T-helper 2 cell treated with Interferon-gamma antibody and Interleukin-4, amounts not matched to agents 5 μg/mL and 100 μg/mL, for 36 hours (primary cell): ENCODE results near the gene TAF11L11.
"Not testable (repeated sequence)": the region's sequence is repeated elsewhere in the genome, so short reads cannot be mapped to it uniquely, and the experiment has no call there.

Experiments used
- DNase-seq: peaks from one replicate; pipeline ENCODE4 v3.0.0; 2021; ENCODE audit warnings: low spot score
- H3K27ac Mint-ChIP-seq: one replicate; pipeline ENCODE4 v1.8.0; 2021; ENCODE audit warnings: mild to moderate bottlenecking, mixed read lengths
- H3K27me3 Mint-ChIP-seq: one replicate; pipeline ENCODE4 v1.8.0; 2021; ENCODE audit warnings: low read depth, mixed read lengths
- H3K36me3 Mint-ChIP-seq: one replicate; pipeline ENCODE4 v1.8.0; 2021; ENCODE audit warnings: low read depth, mixed read lengths
- H3K4me1 Mint-ChIP-seq: one replicate; pipeline ENCODE4 v1.8.0; 2021; ENCODE audit warnings: low read depth, mixed read lengths
- H3K4me3 Mint-ChIP-seq: one replicate; pipeline ENCODE4 v1.8.0; 2022; ENCODE audit warnings: mild to moderate bottlenecking, moderate library complexity, mixed read lengths
- H3K9me3 Mint-ChIP-seq: one replicate; pipeline ENCODE4 v1.8.0; 2021; ENCODE audit warnings: mixed read lengths

TAF11L11 gene

DNA sequence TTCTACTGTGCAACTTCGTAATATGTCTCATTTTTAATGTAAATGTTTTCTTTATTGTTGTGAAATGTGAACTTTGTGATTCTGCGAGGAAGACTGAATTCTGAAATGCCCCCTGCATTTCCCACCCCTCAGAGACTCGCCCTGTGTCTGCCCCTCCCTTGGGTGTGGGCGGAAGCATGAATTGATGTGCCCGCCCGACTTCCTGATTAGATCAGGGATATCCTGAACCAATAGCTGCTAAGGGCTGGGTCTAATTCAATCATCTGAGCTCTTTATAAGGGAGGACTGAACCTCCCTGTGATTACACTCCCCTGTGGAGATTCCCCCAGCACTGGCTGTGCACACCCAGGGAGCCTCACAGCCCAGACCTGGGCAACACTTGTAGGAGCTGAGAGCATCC is at the start of gene TAF11L11:
TSS of gene TAF11L11 (plus strand) at position 304 of the 400 bp plus-strand sequence.
- peaks cover 49% of the 10 kb centered on the region for H3K9me3 Mint-ChIP-seq
- DNase-seq, H3K36me3 Mint-ChIP-seq: not testable (repeated sequence)

DNA sequence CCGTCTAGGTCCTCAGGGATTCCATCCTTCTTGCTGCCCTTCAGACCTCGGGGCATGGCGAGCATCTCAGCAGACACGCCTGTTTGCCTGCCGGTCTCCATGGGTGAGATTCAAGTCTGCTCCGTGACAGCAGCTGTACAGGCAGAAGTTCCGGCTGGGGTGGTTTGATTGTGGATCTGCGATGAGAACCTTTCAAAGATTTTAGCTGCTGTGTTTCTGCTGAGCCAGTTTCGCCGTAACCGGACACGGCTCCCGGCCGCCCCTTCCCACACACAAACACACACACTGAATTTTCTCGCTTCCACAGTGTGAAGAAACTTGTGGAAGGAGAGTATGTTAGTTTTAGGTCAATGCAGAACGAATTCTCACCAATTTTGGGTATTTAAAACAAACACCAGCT is 18.3 kb upstream of the TAF11L11 start, which contains the start of gene TAF11L7:
TSS of gene TAF11L7 (minus strand) at position 101 of the 400 bp plus-strand sequence.
- not testable (repeated sequence) for H3K4me3 Mint-ChIP-seq, H3K27ac Mint-ChIP-seq, H3K27me3 Mint-ChIP-seq, H3K36me3 Mint-ChIP-seq, H3K9me3 Mint-ChIP-seq, DNase-seq, H3K4me1 Mint-ChIP-seq

More for the DNA sequence above, at the start of gene TAF11L11:
- not testable (repeated sequence) for H3K4me3 Mint-ChIP-seq, H3K4me1 Mint-ChIP-seq, H3K27ac Mint-ChIP-seq, H3K27me3 Mint-ChIP-seq

DNA sequence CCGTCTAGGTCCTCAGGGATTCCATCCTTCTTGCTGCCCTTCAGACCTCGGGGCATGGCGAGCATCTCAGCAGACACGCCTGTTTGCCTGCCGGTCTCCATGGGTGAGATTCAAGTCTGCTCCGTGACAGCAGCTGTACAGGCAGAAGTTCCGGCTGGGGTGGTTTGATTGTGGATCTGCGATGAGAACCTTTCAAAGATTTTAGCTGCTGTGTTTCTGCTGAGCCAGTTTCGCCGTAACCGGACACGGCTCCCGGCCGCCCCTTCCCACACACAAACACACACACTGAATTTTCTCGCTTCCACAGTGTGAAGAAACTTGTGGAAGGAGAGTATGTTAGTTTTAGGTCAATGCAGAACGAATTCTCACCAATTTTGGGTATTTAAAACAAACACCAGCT is 13.1 kb upstream of the TAF11L11 start, which contains the start of gene TAF11L8:
TSS of gene TAF11L8 (minus strand) at position 101 of the 400 bp plus-strand sequence.
- not testable (repeated sequence) for H3K27ac Mint-ChIP-seq, H3K4me3 Mint-ChIP-seq, H3K4me1 Mint-ChIP-seq, DNase-seq, H3K9me3 Mint-ChIP-seq, H3K36me3 Mint-ChIP-seq, H3K27me3 Mint-ChIP-seq

DNA sequence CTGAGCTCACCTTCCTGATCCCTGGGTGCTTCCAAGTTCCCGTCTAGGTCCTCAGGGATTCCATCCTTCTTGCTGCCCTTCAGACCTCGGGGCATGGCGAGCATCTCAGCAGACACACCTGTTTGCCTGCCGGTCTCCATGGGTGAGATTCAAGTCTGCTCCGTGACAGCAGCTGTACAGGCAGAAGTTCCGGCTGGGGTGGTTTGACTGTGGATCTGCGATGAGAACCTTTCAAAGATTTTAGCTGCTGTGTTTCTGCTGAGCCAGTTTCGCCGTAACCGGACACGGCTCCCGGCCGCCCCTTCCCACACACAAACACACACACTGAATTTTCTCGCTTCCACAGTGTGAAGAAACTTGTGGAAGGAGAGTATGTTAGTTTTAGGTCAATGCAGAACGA is 9.7 kb upstream of the TAF11L11 start, which contains the start of gene TAF11L9:
TSS of gene TAF11L9 (minus strand) at position 140 of the 400 bp plus-strand sequence.
- H3K4me3 Mint-ChIP-seq: not testable (repeated sequence)

DNA sequence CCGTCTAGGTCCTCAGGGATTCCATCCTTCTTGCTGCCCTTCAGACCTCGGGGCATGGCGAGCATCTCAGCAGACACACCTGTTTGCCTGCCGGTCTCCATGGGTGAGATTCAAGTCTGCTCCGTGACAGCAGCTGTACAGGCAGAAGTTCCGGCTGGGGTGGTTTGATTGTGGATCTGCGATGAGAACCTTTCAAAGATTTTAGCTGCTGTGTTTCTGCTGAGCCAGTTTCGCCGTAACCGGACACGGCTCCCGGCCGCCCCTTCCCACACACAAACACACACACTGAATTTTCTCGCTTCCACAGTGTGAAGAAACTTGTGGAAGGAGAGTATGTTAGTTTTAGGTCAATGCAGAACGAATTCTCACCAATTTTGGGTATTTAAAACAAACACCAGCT is 6.3 kb upstream of the TAF11L11 start, which contains the start of gene TAF11L10:
TSS of gene TAF11L10 (minus strand) at position 101 of the 400 bp plus-strand sequence.
- H3K36me3 Mint-ChIP-seq, H3K27me3 Mint-ChIP-seq, H3K4me3 Mint-ChIP-seq, H3K4me1 Mint-ChIP-seq, H3K27ac Mint-ChIP-seq, DNase-seq: not testable (repeated sequence)
- H3K9me3 Mint-ChIP-seq: peaks cover 12% of the 10 kb centered on the region

More for the DNA sequence above, 9.7 kb upstream of the TAF11L11 start, which contains the start of gene TAF11L9:
- H3K4me1 Mint-ChIP-seq, H3K27me3 Mint-ChIP-seq, H3K9me3 Mint-ChIP-seq, DNase-seq, H3K27ac Mint-ChIP-seq, H3K36me3 Mint-ChIP-seq: not testable (repeated sequence)

DNA sequence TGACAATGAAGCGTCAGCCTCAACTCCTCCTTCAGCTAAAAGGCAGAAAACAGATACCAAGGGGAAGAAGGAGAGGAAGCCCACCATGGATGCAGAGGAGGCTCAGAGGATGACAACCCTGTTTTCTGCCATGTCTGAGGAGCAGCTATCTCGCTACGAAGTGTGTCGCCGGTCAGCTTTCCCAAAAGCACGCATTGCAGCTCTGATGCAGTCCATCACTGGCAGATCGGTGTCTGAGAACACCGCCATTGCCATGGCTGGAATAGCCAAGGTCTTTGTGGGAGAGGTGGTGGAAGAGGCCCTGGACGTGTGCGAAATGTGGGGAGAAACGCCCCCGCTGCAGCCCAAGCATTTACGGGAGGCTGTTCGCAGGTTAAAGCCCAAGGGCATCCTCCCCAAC is 968 bp downstream of the TAF11L11 start:
- no peak overlapping the region for H3K4me3 Mint-ChIP-seq
- peaks cover 53% of the 10 kb centered on the region for H3K9me3 Mint-ChIP-seq
- no peak overlapping the region for H3K27ac Mint-ChIP-seq
- no peak for DNase-seq
- no peaks in the 10 kb centered on the region for H3K4me1 Mint-ChIP-seq
- H3K36me3 Mint-ChIP-seq: no peaks in the 10 kb centered on the region
- H3K27me3 Mint-ChIP-seq: no peaks in the 10 kb centered on the region

DNA sequence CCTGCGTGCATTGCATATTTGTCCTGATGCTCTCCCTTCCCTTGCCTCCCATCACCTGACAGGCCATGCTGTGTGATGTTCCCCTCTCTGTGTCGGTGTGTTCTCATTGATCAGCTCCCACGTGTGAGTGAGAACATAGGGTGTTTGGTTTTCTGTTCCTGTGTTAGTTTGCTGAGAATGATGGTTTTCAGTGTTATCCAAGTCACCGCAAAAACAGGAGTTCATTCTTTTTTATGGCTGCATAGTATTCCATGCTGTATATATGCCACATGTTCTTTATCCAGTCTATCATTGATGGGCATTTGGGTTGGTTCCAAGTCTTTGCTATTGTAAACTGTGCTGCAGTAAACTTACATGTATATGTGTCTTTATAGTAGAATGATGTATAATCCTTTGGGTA is 3.5 kb downstream of the TAF11L11 start:
- H3K27ac Mint-ChIP-seq, DNase-seq, H3K36me3 Mint-ChIP-seq, H3K4me1 Mint-ChIP-seq, H3K27me3 Mint-ChIP-seq, H3K4me3 Mint-ChIP-seq: not testable (repeated sequence)
- H3K9me3 Mint-ChIP-seq: peaks cover 57% of the 10 kb centered on the region

DNA sequence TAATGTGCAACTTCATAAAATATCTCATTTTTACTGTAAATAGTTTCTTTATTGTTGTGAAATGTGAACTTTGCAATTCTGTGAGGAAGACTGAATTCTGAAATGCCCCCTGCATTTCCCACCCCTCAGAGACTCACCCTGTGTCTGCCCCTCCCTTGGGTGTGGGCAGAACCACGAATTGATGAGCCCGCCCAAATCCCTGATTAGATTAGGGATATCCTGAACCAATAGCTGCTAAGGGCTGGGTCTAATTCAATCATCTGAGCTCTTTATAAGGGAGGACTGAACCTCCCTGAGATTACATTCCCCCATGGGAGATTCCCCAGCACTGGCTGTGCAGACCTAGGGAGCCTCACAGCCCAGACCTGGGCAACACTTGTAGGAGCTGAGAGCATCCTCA is 6.1 kb downstream of the TAF11L11 start, which contains the start of gene TAF11L12:
TSS of gene TAF11L12 (plus strand) at position 301 of the 400 bp plus-strand sequence.
- peaks cover 56% of the 10 kb centered on the region for H3K9me3 Mint-ChIP-seq
- not testable (repeated sequence) for H3K36me3 Mint-ChIP-seq, H3K27ac Mint-ChIP-seq, DNase-seq, H3K4me3 Mint-ChIP-seq, H3K4me1 Mint-ChIP-seq, H3K27me3 Mint-ChIP-seq

DNA sequence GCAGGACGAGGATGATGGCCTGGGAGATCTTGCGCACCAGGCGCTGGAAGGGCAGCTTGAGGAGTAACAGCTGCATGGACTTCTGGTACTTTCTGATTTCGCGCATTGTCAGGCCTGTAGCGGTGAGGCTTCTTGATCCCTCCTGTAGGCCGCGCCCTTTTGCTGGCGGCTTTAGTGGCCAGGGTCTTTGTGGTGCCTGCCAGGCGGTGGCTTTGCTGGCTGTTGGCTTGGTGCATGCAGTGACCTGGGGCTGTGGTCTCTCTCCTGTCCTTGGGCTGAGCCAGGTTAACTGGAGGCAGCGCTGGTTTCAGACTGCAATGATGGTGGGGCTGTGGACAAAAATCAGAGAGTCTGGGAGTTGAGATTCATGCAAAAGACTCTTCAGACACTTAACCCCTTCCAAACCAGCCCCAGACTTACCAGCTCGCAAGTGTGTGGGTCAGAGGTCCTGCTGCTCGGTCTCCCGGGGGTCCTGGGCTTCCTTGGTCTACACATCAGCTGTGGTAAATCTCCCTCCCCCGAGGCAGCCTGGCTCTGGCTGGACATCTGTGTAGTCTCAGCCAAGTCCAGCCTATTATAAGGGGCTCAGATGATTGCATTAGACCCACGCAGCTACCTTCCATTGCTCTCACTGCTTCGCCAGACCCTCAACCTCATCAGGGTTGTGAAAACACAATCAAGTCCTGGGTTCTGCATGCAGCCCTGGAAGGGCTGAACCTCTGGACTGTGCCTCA is 11.1 kb downstream of the TAF11L11 start:
- Mint-ChIP-seq H3K27me3 (no peaks in the 10 kb centered on the region), H3K4me3 (no peak overlapping the region), H3K27ac (no peak overlapping the region), H3K36me3 (no peaks in the 10 kb centered on the region), H3K9me3 (peaks cover 33% of the 10 kb centered on the region), H3K4me1 (no peaks in the 10 kb centered on the region)
- DNase-seq: no peak

DNA sequence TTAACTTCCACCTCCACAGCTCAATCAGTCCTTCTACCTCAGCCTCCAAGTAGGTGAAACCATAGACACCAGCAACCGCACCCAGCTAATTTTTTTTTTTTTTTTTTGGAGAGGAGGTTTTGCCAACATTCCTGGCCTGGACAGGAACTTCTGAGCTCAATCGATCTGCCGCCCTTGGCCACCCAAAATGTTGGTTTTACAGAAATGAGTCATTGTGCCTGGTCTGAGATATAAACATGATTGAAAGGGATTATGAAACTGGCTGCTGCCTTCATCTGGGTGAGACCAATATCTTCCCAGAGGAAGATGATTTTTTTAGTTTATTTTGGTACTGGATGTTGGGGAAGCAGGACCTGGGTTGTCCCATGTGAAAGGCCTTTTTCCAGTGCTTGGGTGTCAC is 15.4 kb downstream of the TAF11L11 start:
- Mint-ChIP-seq H3K4me1 (no peaks in the 10 kb centered on the region), H3K4me3 (no peak overlapping the region), H3K27ac (no peak overlapping the region), H3K27me3 (no peaks in the 10 kb centered on the region), H3K9me3 (peaks cover 39% of the 10 kb centered on the region), H3K36me3 (no peaks in the 10 kb centered on the region)
- DNase-seq: no peak

DNA sequence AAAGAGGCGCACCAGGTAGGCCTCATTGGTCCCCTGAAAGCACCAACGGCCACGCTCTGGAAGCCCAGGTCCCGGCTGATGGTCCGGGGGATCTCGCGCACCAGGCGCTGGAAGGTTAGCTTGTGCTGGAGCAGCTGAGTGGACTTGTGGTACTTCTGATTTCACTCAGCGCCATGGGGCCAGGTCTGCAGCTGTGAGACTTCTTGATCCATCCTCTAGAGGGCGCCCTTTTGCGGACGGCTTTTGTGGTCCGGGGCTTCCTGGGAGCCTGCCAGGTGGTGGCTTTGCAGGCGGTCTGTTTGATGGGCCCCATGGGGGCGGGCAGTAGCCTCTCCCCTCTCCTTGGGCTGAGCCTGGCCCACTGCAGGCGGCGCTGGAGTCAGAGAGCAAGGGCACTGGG is 16.6 kb downstream of the TAF11L11 start:
- H3K4me3 Mint-ChIP-seq: no peak overlapping the region
- DNase-seq: no peak
- peaks cover 36% of the 10 kb centered on the region for H3K9me3 Mint-ChIP-seq
- H3K27ac Mint-ChIP-seq: no peak overlapping the region
- H3K36me3 Mint-ChIP-seq: no peaks in the 10 kb centered on the region
- H3K27me3 Mint-ChIP-seq: no peaks in the 10 kb centered on the region
- H3K4me1 Mint-ChIP-seq: no peaks in the 10 kb centered on the region

DNA sequence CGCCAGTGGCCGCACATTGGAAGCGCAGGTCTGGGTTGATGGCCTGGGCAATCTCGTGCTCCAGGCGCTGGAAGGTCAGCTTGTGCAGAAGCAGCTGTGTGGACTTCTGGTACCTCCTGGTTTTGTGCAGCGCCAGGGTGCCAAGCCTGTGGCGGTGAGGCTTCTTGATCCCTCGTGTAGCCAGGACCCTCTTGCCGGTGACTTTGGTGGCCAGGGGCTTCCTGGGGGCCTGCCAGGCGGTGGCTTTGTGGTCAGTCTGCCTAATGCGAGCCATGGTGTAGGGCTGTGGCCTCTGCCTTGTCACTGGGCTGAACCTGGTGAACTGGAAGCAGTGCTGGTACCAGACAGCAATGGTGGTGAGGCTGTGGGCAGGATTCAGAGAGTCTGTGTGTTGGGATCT is 21.7 kb downstream of the TAF11L11 start:
- Mint-ChIP-seq H3K27ac (no peak overlapping the region), H3K4me1 (no peaks in the 10 kb centered on the region), H3K27me3 (no peaks in the 10 kb centered on the region), H3K36me3 (no peaks in the 10 kb centered on the region), H3K4me3 (no peak overlapping the region), H3K9me3 (peaks cover 43% of the 10 kb centered on the region)
- DNase-seq: no peak

DNA sequence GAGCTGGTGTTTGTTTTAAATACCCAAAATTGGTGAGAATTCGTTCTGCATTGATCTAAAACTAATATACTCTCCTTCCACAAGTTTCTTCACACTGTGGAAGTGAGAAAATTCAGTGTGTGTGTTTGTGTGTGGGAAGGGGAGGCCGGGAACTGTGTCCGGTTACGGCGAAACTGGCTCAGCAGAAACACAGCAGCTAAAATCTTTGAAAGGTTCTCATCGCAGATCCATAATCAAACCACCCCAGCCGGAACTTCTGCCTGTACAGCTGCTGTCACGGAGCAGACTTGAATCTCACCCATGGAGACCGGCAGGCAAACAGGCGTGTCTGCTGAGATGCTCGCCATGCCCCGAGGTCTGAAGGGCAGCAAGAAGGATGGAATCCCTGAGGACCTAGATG is 27.8 kb downstream of the TAF11L11 start, which contains the start of gene TAF11L13:
TSS of gene TAF11L13 (plus strand) at position 301 of the 400 bp plus-strand sequence.
- H3K27me3 Mint-ChIP-seq, H3K4me3 Mint-ChIP-seq, H3K27ac Mint-ChIP-seq, H3K4me1 Mint-ChIP-seq, DNase-seq, H3K36me3 Mint-ChIP-seq: not testable (repeated sequence)
- H3K9me3 Mint-ChIP-seq: peaks cover 32% of the 10 kb centered on the region

DNA sequence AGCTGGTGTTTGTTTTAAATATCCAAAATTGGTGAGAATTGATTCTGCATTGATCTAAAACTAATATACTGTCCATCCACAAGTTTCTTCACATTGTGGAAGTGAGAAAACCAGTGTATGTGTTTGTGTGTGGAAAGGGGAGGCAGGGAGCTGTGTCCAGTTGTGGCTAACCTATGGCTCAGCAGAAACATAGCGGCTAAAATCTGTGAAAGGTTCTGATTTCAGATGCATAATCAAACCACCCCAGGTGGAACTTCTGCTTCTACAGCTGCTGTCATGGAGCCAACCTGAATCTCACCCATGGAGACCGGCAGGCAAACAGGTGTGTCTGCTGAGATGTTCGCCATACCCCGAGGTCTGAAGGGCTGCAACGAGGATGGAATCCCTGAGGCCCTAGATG is 30.2 kb downstream of the TAF11L11 start, which contains the start of gene TAF11L14:
TSS of gene TAF11L14 (plus strand) at position 301 of the 400 bp plus-strand sequence.
- no peak within 1 kb of the TSS for H3K27ac Mint-ChIP-seq
- no peaks in the 10 kb centered on the region for H3K27me3 Mint-ChIP-seq
- peaks cover 27% of the 10 kb centered on the region for H3K9me3 Mint-ChIP-seq
- no peak within 1 kb of the TSS for H3K4me3 Mint-ChIP-seq
- no peaks in the 10 kb centered on the region for H3K4me1 Mint-ChIP-seq
- H3K36me3 Mint-ChIP-seq: no peaks in the 10 kb centered on the region
- no peak for DNase-seq
